Activated naive CD8-positive, alpha-beta T cell treated with anti-CD3 and anti-CD28 coated beads, Interleukin-2, amount 50 U/mL, for 24 hours (primary cell): Measurements from ENCODE around the gene HS3ST2.

ENCODE experiments used
- ATAC-seq: fragments of 150-1000 bp; cut with Tn5 transposase; one replicate; pipeline ENCODE4 v1.10.0; 2021
- DNase-seq: peaks from one replicate; pipeline ENCODE4 v3.0.0; 2021
- H3K27ac Mint-ChIP-seq: one replicate; pipeline ENCODE4 v1.8.0; 2021; ENCODE audit warnings: mild to moderate bottlenecking, mixed read lengths
- H3K27me3 Mint-ChIP-seq: one replicate; pipeline ENCODE4 v1.8.0; 2021; ENCODE audit warnings: mixed read lengths
- H3K36me3 Mint-ChIP-seq: one replicate; pipeline ENCODE4 v1.8.0; 2021; ENCODE audit warnings: low read depth, mixed read lengths
- H3K4me1 Mint-ChIP-seq: one replicate; pipeline ENCODE4 v1.8.0; 2021; ENCODE audit warnings: mixed read lengths
- H3K4me3 Mint-ChIP-seq: one replicate; pipeline ENCODE4 v1.8.0; 2021; ENCODE audit warnings: mild to moderate bottlenecking, moderate library complexity, mixed read lengths
- H3K9me3 Mint-ChIP-seq: one replicate; pipeline ENCODE4 v1.8.0; 2021; ENCODE audit warnings: mixed read lengths

Gene HS3ST2

DNA sequence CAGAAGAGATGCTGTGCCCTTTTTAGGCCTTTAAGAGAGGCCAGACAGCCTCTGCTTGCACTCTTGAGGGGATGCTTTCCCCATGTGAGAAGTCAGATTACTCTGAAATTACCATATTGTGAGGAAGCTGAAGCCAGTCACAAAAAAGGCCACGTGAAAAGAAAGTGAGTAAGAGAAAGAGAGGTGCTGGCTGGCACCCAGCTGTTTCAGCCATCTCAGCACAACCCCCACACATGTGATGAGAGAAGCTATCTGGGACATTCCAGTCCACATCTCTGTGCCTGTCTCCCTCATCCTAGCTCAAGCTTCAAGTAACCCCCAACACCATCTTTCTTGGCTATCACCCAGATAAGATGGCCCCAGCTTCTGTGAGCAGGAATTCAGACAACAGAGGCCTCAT is 131.4 kb downstream of the HS3ST2 start:
- DNase-seq (no peak), ATAC-seq (no peak)
- Mint-ChIP-seq H3K27ac (no peak overlapping the region), H3K4me1 (peaks cover 5% of the 10 kb centered on the region), H3K36me3 (no peaks in the 10 kb centered on the region), H3K27me3 (peaks cover 46% of the 10 kb centered on the region), H3K4me3 (no peak overlapping the region), H3K9me3 (no peaks in the 10 kb centered on the region)

DNA sequence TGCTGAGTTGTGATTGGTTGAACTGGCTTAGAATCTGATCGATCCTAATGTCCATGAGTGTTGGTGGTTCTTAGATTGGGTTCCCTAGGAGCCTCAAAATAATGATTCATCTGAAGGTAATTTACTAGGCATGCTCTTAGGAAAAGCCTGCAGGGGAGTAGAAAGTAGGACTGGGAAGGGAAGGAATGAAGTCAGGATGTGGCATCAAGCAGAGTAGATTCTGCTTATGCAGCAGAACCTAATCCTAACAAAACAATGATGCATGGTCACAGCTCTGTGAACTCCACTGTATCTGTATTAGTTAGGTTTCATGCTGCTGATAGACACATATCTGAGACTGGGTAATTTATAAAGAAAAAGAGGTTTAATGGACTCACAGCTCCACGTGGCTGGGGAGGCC is 132.5 kb downstream of the HS3ST2 start:
- H3K27me3 Mint-ChIP-seq, result peaks cover 48% of the 10 kb centered on the region
- no peak overlapping the region for H3K27ac Mint-ChIP-seq

DNA sequence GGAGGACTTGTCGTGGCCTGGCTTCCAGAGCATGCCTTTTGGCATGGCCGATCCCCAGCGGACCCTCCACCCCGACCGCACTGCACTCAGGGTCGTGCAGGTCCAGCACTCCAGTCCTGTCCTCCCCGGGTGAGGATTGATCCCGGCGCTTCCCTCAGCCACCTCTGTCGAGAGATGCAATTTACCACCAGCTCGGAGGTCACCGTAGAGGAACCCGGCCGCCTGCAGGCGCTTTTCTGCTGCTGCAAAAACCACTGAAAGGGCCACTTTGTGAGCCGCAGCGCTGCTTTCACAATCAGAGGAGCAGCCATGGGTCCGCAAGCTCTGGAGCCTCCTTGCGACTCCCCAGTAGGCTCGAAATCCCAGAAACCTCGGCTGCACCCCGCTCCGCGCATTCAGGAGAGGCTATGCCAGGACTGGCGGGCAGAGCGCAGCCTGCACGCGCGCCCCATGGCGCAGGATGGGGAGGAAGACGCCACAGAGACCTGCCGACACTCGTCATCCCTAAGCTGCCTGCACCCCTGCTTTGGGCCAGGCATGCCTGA is 134.2 kb downstream of the HS3ST2 start:
- Mint-ChIP-seq H3K4me3 (no peak overlapping the region), H3K27me3 (peaks cover 49% of the 10 kb centered on the region), H3K9me3 (no peaks in the 10 kb centered on the region), H3K27ac (no peak overlapping the region), H3K4me1 (peaks cover 5% of the 10 kb centered on the region), H3K36me3 (no peaks in the 10 kb centered on the region)
- DNase-seq (no peak), ATAC-seq (no peak)

More for the DNA sequence above, 132.5 kb downstream of the HS3ST2 start:
- Mint-ChIP-seq H3K9me3 (no peaks in the 10 kb centered on the region), H3K4me1 (peaks cover 5% of the 10 kb centered on the region), H3K36me3 (no peaks in the 10 kb centered on the region), H3K4me3 (no peak overlapping the region)
- ATAC-seq, result no peak
- DNase-seq, result no peak

- H3K9me3 Mint-ChIP-seq, result no peaks in the 10 kb centered on the region
- H3K4me3 Mint-ChIP-seq, result no peak overlapping the region
- ATAC-seq (peak; percentile 57), DNase-seq (peak; percentile 62)
- H3K36me3 Mint-ChIP-seq, result no peaks in the 10 kb centered on the region
- H3K4me1 Mint-ChIP-seq, result peaks cover 5% of the 10 kb centered on the region
- no peak overlapping the region for H3K27ac Mint-ChIP-seq
- peaks cover 47% of the 10 kb centered on the region for H3K27me3 Mint-ChIP-seq
Measured at GRCh38 chr16:22948603-22949368, 134.8 kb downstream of the HS3ST2 start.

GRCh38 chr16:22955461-22956070 is 141.6 kb downstream of the HS3ST2 start:
- Mint-ChIP-seq H3K4me1 (no peaks in the 10 kb centered on the region), H3K9me3 (no peaks in the 10 kb centered on the region), H3K36me3 (no peaks in the 10 kb centered on the region), H3K4me3 (no peak overlapping the region), H3K27ac (no peak overlapping the region), H3K27me3 (peaks cover 30% of the 10 kb centered on the region)
- no peak for DNase-seq
- ATAC-seq, result no peak

DNA sequence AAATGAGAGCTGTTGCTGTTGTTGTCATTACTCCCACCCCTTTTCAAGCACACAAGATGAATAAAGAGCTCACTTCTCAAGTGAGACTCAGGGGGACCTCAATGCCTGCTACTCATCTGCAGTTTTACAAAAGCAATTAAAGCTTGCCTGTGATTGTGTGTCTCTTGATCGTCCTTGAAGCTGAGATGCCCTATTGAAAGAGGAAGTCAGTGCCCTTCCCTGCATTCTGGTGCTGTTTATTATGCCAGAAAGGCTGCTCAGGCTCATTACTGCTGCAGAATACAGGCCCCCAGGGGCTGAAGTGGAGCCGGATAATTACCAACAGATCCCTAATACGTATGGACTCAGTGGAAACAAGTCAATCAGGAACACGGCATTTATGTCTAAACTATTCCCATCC is 147.2 kb downstream of the HS3ST2 start:
- no peaks in the 10 kb centered on the region for H3K9me3 Mint-ChIP-seq
- H3K27ac Mint-ChIP-seq, result no peak overlapping the region
- peaks cover 26% of the 10 kb centered on the region for H3K27me3 Mint-ChIP-seq
- ATAC-seq, result no peak
- DNase-seq, result no peak
- no peak overlapping the region for H3K4me3 Mint-ChIP-seq
- H3K36me3 Mint-ChIP-seq, result no peaks in the 10 kb centered on the region
- H3K4me1 Mint-ChIP-seq, result no peaks in the 10 kb centered on the region

GRCh38 chr16:22962905-22963304 is 148.9 kb downstream of the HS3ST2 start:
- H3K4me1 Mint-ChIP-seq, result no peaks in the 10 kb centered on the region
- no peaks in the 10 kb centered on the region for H3K36me3 Mint-ChIP-seq
- DNase-seq (no peak), ATAC-seq (no peak)
- H3K9me3 Mint-ChIP-seq, result no peaks in the 10 kb centered on the region
- H3K27me3 Mint-ChIP-seq, result peaks cover 22% of the 10 kb centered on the region
- no peak overlapping the region for H3K27ac Mint-ChIP-seq
- H3K4me3 Mint-ChIP-seq, result no peak overlapping the region
